GM12892 (cell line): Measurements from ENCODE around the gene PSORS1C2.

Experiments
- POLR2A ChIP-seq: IDR thresholded peaks from 2 replicates; pipeline ENCODE4 v1.6.1; 2011; ENCODE audit warnings: low read depth, low read length, control low read depth
- POLR2AphosphoS5 ChIP-seq: IDR thresholded peaks from 2 replicates; pipeline ENCODE4 v1.6.1; 2011; ENCODE audit warnings: low read depth, low read length, control low read depth

DNA sequence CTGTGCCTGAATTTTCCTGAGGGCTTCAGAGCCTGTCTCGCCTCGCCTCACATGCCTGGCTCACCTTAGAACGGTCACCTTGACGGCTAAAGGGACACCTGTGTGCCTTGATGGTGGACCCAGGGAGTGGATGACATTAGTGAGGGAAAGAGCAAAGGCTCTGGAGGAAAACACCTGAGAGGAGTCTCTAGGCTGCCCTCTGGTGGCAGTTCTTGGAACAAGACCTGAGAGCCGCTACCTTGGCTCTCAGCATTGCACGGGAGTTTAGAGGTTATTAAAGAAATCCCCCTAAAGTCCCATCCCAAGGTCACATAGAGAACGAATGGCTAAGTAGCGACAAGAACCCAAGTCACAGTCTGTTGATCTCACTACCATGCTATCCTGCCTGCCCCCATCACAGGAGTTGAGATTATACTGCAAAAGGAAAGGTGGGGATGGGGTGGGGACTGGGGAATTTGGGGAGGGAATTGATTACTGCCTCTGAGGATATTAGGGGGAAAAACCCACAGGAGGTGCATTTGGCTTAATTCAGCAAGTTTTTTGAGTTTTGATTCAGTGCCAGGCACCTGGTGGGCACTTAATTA lies 10.7 kb downstream of the PSORS1C2 start:
- TF ChIP-seq POLR2A (no peak), POLR2AphosphoS5 (no peak)
